Right ventricle myocardium inferior (tissue), 1 donor: ENCODE measurements around the gene P4HA2. TPM values are rescaled to one million over a fixed set of nuclear protein-coding genes. Genes with fewer than 3 reads are reported as not detected.
"Not testable (repeated sequence)": the region's sequence is repeated elsewhere in the genome, so short reads cannot be mapped to it uniquely, and the experiment has no call there.

ENCODE experiments used
- ATAC-seq: fragments of 200-7000 bp; cut with Tn5 transposase; one replicate; pipeline ENCODE4 v1.9.1; 2020; ENCODE audit warnings: mild to moderate bottlenecking, moderate library complexity
- DNase-seq: peaks from one replicate; pipeline ENCODE4 v3.0.0; 2021; ENCODE audit errors: missing footprints
- intact Hi-C: fragments of 100-400 bp; cut with DNase I; formaldehyde crosslinking; loops from one replicate; pipeline ENCODE4 v1.11.0; 2022
- total RNA-seq: library from RNA; stranded (reverse); fragmentation: NEBNext Ultra II Directional; extraction: Animal tissue kit (Norgen Biotek cat#: 25700); gene quantifications from one replicate; pipeline ENCODE4 v1.2.1, GENCODE V29; 2021
- donor health status: DM: no; HTN: yes; CAD: no; lungs with severe emphysema.

Gene P4HA2
- total RNA-seq, 1 donor from 2014 or later = 88.7 TPM

DNA sequence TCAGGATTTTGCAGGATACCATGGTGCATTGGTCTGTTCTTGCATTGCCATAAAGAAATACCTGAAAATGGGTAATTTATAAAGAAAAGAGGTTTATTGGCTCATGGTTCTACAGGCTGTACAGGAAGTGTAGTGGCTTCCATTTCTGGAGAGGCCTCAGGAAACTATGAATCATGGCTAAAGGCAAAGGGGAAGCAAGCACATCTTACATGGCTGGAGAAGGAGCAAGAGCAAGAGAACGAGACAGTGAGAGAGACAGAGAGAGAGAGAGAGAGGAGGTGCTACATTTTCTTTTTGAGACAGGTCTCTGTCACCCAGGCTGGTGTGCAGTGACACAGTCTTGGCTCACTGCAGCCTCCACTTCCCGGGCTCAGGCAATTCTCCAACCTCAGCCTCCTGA, 43.9 kb downstream of the P4HA2 start:
- intact Hi-C loops = loop anchor here (5.0 to 10.0 kb wide), 2 partner anchors 119 to 319 kb away; partner anchors contain the start of gene IL3
- DNase-seq = no peak
- ATAC-seq = no peak

DNA sequence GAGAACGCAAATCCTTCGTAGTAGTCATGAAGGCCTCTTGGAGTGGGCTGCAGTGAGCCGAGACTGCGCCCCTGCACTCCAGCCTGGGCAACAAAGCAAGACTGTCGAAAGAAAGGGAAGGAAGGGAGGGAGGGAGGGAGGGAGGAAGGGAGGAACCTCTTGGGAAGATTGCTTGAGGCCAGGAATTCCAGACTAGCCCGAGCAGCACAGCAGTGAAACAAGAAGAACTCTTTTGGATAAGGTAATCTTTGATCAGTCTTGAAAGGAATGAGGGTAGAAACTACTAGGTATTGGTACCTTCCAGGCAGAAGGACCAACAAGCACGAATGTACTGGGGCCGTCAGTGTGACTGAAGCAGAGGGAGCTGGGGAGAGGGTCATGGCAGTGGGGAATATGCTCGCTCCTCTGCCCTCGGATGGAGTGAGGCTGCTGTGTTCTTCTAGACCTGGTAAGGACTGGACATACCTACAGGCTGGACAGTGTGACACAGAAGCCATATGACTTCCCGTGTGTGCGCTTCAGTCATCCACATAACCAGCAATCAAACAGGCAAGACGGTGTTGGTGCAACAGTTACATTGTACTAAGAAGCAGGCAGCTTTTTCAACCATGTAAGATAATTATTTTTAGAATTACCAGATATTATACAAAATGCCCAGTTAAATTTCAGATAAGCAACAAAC, 45.2 kb downstream of the P4HA2 start:
- intact Hi-C loops = loop anchor here (5.0 to 10.0 kb wide), 2 partner anchors 118 to 320 kb away; partner anchors contain the start of gene IL3

DNA sequence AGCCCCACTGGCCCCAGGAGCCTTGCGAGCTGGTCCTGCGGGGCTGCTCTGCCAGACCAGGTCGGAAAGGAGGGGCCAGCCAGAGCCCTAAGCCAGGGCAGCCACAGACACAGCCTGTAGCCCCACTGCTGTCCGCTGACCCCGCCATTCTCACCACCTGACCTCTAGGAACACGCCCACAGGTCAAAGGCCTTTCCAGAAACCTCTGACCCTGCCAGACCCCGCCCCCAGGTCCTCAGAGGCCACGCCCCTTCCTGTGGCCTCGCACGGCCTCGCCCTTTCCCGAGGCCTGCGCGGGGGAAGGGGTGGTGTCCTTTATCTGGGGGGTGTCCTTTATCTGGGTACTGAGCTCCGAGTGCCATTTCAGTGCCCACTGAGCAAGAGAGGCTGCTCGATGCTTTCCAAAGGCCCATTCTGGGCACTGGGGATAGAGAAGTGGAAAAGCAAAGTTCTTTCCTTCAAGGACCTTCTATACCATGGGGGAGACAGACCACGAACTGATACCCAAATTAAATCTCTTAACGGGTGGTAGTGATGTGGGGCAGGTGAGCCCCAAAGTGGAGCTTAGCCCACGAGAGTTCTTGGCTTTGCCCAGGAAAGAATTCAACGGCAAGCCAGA, 46.5 kb downstream of the P4HA2 start:
- intact Hi-C loops = loop anchor here (5.0 to 10.0 kb wide), 2 partner anchors 116 to 321 kb away; partner anchors contain the start of gene IL3
- peak; percentile 16 for ATAC-seq
- no peak for DNase-seq

More for the DNA sequence above, 45.2 kb downstream of the P4HA2 start:
- no peak for DNase-seq
- no peak for ATAC-seq

DNA sequence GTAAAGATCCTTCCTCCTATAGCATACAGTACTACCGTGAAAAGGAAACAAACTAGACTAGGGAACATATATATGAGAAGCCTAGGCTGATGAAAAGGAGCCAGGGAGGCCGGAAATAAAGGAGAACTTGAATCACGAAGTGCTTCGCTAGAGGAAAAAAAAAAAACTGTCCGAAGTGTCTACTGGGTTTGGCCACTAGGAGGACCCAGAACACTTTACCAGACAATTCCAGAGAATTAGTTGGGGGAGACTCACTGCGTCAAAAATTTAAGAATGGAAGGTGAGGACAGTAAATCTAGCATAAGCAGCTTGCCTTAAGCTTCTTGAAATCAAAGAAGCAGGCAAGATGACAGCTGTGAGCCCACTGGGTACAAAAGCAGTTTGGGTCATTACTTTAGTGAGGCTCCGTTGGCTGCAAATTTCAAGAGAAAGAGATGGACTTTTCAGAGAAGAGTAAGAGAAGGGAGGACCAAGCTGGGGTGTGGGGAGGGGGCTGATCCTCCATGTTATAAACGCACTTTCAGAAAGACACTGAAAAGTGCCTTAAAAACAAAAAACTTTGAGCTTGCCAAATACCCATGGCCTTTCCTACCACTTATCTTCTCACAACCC, 47.4 kb downstream of the P4HA2 start:
- DNase-seq (no peak), ATAC-seq (peak; percentile 42)
- intact Hi-C loops = loop anchor here (5.0 to 10.0 kb wide), 2 partner anchors 115 to 322 kb away; partner anchors contain the start of gene IL3

DNA sequence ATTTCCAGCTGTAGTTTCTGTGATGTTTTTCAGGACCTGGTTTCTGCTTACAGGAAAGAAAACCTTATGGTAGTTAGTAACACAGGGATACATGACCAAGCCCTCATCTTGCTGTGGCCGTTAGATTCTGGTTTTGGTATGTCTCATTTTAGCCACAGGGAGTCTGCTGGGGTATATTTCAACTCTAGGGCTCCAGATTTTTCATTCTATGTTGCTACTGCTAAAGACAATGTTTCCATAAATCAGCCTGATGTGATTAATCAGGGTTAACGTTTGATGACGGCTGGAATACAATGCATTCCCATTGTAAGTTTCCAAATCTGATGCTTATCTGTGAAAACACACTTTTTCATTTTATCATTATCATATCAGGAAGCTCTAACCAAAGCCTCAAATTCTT, 48.2 kb downstream of the P4HA2 start:
- DNase-seq (no peak), ATAC-seq (no peak)
- intact Hi-C loops = no loop called here

DNA sequence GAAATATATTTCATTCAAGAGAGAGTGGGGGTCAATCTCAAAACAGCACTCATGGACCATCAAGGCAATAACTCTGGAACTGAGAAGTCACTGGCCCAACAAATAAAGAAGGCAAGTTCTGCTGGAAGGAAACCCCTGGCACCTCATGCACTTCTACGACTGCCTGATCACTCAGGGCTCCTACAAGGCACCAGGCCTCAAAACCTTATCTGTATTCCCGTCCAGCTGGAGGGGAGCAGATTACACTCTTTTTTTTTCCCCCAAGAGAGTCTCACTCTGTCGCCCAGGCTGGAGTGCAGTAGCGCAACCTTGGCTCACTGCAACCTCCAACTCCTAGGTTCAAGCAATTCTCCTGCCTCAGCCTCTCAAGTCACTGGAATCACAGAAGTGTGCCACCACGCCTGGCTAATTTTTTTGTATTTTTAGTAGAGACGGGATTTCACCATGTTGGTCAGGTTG, 49.9 kb downstream of the P4HA2 start:
- ATAC-seq = no peak
- intact Hi-C loops = no loop called here

DNA sequence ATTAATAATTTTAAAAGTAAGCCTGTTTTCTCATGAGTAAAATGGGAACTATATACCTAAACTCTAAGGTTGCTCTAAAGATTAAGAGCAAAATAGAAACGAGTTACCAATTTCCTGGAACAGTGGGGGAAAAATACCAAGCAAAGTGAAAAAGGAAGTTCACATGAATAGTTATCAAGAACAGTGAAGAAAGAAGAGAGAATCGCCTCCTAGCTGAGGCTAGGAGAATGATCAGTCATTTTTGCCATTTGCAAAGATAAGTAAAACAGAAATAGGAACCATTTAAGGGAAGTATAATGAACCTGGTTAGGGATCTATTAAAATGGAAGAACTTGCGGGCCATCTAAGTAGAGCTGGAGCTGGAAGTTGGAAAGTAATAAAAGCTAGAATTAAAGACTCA, 50.7 kb downstream of the P4HA2 start:
- intact Hi-C loops = no loop called here

More for the DNA sequence above, 49.9 kb downstream of the P4HA2 start:
- DNase-seq = no peak

DNA sequence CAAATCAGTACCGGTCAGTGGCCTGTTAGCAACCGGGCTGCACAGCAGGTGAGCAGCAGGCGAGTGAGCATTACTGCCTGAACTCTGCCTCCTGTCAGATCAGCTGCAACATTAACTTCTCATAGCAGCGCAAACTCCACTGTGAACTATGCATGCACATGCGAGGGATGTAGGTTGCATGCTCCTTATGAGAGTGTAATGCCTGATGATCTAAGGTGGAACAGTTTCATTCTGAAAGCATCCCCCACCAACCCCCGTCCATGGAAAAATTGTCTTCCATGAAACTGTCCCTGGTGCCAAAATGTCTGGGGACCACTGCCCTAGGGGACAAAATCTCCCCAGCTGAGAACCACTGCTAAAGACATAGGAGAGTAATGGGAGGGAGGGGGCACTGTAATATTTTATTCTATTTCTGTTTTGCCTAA, 51.1 kb downstream of the P4HA2 start:
- intact Hi-C loops = no loop called here

More for the DNA sequence above, 50.7 kb downstream of the P4HA2 start:
- ATAC-seq (no peak), DNase-seq (no peak)

DNA sequence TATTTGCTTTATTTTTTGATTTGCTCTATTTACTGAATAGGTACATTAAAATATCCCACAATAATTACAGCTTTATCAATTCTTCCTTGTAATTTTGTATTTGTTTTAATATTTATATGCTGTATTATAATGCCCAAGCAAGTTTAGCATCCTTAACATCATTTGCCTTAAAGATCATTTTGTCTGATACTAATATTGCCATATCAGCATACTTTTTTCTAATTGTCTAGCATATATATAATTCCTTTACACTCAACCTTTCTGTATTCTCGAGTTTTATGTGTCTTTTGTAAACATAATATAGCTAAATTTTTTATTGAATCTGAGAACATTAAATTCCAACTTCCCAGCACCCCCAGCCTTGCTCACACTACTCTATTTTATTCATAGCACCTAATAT, 64.7 kb downstream of the P4HA2 start:
- intact Hi-C loops = no loop called here
- ATAC-seq (no peak), DNase-seq (no peak)

More for the DNA sequence above, 51.1 kb downstream of the P4HA2 start:
- ATAC-seq (no peak), DNase-seq (no peak)

DNA sequence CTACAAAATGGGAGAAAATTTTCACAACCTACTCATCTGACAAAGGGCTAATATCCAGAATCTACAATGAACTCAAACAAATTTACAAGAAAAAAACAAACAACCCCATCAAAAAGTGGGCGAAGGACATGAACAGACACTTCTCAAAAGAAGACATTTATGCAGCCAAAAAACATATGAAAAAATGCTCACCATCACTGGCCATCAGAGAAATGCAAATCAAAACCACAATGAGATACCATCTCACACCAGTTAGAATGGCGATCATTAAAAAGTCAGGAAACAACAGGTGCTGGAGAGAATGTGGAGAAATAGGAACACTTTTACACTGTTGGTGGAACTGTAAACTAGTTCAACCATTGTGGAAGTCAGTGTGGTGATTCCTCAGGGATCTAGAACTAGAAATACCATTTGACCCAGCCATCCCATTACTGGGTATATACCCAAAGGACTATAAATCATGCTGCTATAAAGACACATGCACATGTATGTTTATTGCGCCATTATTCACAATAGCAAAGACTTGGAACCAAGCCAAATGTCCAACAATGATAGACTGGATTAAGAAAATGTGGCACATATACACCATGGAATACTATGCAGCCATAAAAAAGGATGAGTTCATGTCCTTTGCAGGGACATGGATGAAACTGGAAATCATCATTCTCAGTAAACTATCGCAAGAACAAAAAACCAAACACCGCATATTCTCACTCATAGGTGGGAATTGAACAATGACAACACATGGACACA, 65.9 kb downstream of the P4HA2 start:
- ATAC-seq, DNase-seq, intact Hi-C loops: not testable (repeated sequence)

DNA sequence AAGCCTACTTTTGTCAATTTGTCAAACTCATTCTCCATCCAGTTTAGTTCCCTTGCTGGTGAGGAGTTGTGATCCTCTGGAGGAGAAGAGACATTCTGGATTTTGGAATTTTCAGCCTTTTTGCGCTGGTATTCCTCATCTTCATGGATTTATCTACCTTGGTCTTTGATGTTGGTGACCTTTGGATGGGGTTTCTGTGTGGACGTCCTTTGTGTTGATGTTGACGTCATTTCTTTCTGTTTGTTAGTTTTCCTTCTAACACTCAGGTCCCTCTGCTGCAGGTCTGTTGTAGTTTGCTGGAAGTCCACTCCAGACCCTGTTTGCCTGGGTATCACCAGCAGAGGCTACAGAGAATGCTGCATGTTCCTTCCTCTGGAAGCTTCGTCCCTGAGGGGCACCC, 71.2 kb downstream of the P4HA2 start:
- intact Hi-C loops = no loop called here
- no peak for ATAC-seq
- DNase-seq = no peak

DNA sequence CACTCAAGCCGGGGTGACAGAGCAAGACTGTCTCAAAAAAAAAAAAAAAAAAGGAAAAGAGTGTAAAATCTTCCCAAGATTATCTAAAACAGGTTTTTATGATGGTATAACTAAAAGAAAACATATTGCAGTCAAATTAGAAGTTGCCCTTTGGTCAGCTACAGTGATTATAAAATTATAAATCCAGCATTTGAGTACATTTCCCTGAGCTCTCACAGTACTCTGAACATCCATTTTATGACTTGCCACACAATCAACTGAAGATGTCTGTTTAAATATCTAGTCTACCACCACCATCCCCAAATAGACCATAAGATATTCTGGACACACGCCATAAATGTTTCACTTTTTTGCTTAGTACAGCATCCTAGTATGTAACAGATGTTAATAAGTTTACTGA, 77.1 kb downstream of the P4HA2 start:
- ATAC-seq (no peak), DNase-seq (no peak)
- intact Hi-C loops = no loop called here

DNA sequence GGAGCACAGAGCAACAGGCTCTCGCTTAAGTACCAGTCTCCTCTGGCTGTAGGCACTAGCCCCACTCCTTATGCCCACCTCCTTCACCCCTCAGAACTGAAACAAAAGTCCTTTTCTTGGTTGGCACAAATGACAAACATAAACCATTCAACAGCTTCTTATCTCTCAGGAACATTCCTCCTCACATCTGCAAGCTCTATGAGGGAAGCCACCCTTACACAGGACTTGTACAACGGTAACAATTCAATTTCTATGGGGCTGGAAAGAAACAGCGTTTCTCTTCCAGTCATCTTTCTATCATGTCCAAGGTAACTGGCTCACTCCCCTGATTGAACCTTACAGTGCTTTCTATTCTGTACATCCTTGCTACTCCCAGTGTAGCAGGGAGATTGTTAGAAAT, 80.0 kb downstream of the P4HA2 start:
- intact Hi-C loops = no loop called here
- DNase-seq = no peak
- ATAC-seq = no peak

DNA sequence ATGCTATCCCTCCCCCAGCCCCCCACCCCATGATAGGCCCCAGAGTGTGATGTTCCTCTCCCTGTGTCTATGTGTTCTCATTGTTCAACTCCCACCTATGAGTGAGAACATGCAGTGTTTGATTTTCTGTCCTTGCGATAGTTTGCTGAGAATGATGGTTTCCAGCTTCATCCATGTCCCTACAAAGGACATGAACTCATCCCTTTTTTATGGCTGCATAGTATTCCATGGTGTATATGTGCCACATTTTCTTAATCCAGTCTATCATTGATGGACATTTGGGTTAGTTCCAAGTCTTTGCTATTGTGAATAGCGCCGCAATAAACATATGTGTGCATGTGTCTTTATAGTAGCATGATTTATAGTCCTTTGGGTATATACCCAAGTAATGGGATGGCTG, 82.3 kb downstream of the P4HA2 start:
- DNase-seq, intact Hi-C loops, ATAC-seq: not testable (repeated sequence)

DNA sequence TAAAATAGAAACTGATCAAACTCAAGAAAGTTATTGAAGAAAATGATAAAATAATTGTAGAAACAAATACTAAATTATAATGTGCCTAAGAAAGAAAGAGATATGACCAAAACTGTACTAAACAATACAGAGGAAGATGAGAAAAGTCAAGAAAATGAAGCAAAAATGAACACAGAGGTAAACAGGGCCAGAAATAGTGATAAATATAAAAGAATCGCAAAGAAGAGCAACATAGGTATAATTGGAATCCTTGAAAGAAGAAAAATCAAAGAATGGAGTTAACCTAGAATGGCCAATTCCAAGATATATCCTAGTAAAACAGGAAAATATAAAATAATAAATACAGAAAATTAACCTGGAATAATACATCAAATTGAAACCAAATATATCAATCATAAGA, 84.5 kb downstream of the P4HA2 start:
- intact Hi-C loops = no loop called here
- DNase-seq (no peak), ATAC-seq (no peak)

DNA sequence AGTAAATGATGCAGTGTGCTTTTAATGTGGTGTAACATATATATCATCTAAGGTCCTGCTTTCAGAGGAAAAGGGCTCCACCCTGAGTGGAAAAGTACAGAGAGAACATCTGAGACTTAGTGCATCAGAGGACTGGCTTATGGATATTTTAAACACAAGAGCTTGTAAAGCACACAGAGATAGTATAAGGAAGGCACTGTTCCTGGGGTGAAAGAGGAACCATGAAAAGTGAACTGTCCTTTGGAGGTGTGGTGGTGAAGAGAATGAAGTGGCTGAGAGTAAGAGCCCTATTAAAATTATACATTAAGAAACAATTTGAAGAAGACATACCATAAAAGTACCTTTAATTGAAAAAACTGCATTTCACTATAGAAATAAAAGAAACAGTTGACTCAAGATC, 85.2 kb downstream of the P4HA2 start:
- DNase-seq (no peak), ATAC-seq (no peak)
- intact Hi-C loops = no loop called here
